Fibroblast of the aortic adventitia (primary cell): ENCODE data around the gene CIITA. TPM values are rescaled to one million over a fixed set of nuclear protein-coding genes. Genes with fewer than 3 reads are reported as not detected.
"Not testable (repeated sequence)": the region's sequence is repeated elsewhere in the genome, so short reads cannot be mapped to it uniquely, and the experiment has no call there.

Experiments used
- DNase-seq: peaks from one replicate; pipeline ENCODE4 v3.0.0-alpha.2; 2010; ENCODE audit warnings: low read depth
- H3K4me3 ChIP-seq: 2 replicates; pipeline ENCODE4 v1.5.1; 2011; ENCODE audit warnings: low read depth, mild to moderate bottlenecking, control low read depth, low read length, moderate library complexity
- CTCF ChIP-seq: IDR thresholded peaks from 2 replicates; pipeline ENCODE4 v1.5.1; 2011; ENCODE audit warnings: mild to moderate bottlenecking, low read length, control low read depth, inconsistent platforms; ENCODE audit not compliant: insufficient read depth
- total RNA-seq: library from RNA; depleted of rRNA; stranded (reverse); fragments of >200 nt; gene quantifications from 2 replicates; pipeline ENCODE4 v1.2.3, GENCODE V29; 2012; ENCODE audit warnings: low replicate concordance

CIITA gene
- total RNA-seq, 1 donor: 1.3 TPM

DNA sequence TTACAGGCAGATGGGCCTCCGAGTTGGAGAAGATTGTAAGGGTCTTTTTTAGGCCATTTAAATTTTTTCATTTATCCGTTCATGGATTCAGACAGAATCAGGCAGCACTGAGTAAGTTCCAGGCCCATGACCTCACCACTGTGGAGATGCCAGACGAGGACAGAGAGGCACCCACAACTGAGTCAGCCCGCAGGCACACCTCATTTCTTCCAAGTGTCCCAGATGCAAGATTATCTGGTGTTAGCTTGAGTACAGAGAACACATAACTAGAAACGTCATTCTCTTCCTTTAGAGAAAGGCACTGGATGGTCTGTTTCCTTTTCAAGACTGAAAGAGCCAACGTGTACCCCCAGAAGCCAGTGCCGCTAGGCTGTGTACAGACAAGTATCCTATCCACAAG is 84.2 kb downstream of the CIITA start:
- no peak for TF ChIP-seq CTCF
- H3K4me3 ChIP-seq: no peak overlapping the region
- peak; percentile 81 for DNase-seq

DNA sequence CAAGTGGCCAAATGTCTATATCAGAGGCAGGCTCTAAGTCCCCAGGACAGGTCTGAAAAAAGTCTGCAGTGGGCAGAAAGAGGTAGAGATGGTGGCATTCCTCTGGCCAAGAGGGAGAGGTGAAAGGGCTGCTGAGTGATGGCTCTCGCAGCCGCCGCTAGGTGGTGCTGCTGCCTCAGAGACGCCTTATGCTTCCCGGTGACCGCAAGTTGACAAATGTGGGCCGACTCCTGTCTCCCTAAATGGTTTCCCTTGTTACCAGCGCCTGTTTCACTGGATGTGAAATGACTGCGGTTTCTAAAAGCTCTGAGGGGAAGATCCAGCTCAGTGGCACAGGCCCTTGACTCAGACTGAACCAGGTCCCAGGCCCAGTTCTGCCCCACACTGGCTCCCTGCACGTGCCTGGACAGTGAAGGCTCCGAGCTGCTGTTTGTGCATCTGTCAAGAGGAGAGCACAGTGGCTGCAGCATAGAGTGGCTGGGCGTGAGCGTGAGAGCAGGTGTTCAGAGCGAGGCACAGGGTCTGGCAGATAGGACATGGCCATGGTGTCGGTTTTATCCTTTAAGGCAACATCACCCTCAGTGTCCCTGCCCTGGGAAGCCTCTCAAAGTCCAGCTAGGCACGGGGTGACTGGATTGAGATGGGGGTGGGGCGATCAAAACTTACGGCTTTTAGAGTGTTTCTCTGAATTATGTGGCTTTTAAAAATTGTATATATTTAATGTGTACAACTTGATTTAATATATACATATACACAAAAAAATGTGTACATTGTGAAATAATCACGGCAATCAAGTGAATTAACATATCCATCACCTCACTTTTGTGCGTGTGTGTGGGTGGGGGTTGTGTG is 87.3 kb downstream of the CIITA start:
- no peak overlapping the region for H3K4me3 ChIP-seq
- TF ChIP-seq CTCF: peak; percentile 95
- DNase-seq: peak; percentile 84

GRCh38 chr16:10964891-10965326 is 87.9 kb downstream of the CIITA start:
- no peak overlapping the region for H3K4me3 ChIP-seq
- DNase-seq: no peak
- TF ChIP-seq CTCF: no peak

DNA sequence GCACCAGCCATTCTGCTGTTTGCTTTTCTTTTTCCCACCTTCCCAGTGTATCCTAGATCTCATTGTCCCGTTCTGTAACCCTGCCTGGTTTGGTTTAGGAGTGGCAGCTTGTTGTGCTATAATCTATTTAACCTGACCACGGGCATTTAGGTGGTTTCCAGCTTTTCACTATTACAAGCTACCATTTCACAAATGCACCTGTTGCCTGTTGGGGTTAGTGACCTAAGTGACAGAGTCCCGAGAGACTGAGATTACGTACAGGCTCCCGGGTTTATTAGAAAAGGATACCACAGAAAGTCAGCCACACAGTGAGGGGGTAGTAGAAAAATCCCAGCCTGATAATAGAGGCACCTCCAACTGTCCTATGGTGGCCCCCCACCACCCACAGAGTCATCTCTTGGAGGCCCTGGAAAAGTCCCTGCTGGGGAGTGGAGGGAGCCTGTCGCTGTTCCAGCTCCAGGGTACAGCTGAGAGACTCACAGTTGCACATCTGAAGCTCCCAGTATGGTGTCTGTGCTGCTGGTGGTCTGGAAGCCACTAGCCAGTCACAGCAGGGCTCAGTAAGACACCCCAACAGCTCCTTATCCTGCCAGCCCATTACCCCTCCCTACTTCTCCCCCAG is 88.5 kb downstream of the CIITA start:
- H3K4me3 ChIP-seq: no peak overlapping the region
- DNase-seq: no peak
- TF ChIP-seq CTCF: no peak

DNA sequence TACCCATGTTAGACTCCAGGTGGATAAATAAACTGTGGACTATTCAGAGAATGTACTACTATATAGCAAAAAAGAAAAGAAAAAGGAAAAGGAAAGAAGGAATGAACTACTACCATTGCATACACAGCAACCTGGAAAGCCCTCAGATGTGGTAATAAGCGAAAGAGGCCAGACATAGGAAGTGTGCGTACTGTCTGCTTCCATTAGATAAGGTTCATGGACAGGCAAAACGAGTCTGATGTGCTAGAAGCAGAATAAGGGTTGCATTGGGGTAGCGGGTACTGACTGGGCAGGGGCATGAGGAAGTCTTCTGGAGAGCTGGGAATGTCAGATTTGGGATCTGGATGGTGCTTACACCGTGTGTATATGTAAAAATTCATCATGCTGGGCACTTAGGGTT is 89.1 kb downstream of the CIITA start:
- H3K4me3 ChIP-seq: no peak overlapping the region
- no peak for DNase-seq
- no peak for TF ChIP-seq CTCF

DNA sequence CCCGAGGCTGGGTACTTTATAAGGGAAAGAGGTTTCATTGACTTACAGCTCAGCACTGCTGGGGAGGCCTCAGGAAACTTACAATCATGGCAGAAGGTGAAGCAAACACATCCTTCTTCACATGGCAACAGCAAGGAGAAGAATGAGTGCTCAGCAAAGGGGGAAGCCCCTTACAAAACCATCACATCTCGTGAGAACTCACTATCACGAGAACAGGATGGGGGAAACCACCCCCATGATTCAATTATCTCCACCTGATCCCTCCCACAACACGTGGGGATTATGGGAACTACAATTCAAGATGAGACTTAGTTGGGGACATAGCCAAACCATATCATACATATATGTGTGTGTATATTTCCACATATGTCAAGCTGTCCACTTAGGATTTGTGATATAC is 89.6 kb downstream of the CIITA start:
- H3K4me3 ChIP-seq, DNase-seq: not testable (repeated sequence)

- DNase-seq: no peak
- H3K4me3 ChIP-seq: no peak overlapping the region
- TF ChIP-seq CTCF: no peak
Observed at GRCh38 chr16:10967986-10968385, 91.0 kb downstream of the CIITA start.
